ENCODE measurements around the gene CTU2.

Gene CTU2

DNA sequence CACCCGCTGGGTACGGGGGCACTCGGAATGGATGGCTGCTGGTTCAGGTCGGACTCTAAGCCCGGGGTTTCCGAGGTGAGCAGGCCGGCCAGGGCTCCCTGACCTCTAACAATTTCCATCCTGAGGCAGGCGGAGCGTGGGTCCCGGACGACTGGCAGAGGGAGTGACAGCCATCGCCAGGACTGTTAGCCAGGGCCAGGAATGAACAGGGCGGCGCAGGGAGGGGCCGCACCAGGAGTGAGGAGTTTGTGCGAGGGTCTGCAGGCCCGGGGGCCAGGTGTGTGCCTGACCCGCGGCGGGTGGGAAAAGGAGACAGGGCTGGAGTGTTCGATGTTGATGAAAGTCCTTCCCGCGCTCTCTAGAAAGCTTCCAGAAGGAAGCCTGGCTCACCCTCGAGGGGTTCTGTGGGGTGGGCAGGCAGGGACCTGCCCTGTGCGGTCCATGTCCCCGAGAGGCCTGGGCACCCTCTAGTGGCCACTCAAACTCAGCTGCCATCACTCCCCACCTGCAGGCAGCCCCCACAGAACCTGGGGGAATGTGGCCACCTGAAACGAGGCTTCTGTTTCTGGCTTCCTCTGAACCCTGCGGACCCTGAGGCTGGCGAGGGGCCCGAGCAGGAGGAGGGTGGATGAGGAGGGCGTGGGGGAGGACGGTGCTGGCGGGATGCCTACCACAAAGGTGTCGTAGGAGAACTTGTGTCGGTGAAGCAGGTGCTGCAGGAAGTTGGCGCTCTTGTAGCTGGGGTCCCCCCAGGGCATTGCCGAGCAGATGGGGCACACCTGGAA lies 8.3 kb upstream of the CTU2 start:
- no peak for DNase-seq

DNA sequence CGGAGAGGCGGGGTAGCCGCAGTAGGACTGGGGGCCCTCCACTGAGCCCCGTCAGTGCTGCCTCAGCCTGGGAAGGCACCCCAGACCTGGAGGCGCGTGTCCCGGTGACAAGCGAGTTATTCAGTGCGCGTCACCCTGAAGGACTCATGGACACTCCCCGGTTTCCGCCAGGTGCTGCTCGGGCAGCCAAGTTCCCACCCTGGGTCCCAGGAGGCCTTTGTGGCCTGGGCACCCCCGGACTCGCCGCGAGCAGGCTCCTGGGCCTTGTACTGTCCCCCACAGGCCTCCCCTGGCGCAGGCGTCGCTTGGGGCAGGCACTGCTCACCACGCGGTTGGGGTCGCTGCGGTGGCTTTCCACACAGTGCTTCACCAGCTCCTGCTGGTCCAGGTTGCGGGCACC lies 7.7 kb upstream of the CTU2 start:
- no peak for DNase-seq

DNA sequence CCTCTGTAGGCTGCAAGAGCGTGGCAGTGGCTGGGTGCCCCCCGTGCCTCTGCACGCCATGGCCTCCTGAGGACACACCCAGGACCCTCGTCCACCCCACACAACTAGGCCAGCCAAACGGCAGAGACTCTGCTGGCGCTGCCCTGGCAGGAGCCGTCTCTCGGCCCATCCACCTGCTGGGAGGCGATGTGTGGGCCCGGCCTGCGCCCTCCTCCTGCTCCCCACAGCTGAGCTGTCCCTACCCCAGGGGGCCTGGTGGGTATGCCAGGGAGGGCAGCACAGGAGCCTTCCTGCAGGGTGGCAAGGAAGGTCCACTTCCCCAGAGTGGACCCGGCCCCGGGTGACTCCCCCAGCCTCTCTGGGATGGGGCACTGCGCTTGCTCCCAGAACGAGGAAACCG lies 7.1 kb upstream of the CTU2 start:
- no peak for DNase-seq

DNA sequence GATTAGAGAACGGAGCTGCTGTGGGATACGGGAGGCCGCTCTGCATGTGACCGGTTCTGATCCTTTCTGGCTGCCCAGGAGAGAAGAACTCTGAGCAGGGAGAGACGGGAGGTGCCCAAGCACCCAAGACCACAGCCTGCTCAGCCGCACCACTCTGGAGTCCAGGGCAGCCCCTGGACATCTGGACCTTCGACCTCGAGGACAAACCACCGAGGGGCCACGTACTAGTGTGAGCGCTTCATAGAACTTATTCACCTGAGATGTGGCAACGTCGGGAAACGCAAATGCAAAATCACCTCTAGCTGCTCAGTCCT lies 6.0 kb upstream of the CTU2 start:
- DNase-seq: no peak

DNA sequence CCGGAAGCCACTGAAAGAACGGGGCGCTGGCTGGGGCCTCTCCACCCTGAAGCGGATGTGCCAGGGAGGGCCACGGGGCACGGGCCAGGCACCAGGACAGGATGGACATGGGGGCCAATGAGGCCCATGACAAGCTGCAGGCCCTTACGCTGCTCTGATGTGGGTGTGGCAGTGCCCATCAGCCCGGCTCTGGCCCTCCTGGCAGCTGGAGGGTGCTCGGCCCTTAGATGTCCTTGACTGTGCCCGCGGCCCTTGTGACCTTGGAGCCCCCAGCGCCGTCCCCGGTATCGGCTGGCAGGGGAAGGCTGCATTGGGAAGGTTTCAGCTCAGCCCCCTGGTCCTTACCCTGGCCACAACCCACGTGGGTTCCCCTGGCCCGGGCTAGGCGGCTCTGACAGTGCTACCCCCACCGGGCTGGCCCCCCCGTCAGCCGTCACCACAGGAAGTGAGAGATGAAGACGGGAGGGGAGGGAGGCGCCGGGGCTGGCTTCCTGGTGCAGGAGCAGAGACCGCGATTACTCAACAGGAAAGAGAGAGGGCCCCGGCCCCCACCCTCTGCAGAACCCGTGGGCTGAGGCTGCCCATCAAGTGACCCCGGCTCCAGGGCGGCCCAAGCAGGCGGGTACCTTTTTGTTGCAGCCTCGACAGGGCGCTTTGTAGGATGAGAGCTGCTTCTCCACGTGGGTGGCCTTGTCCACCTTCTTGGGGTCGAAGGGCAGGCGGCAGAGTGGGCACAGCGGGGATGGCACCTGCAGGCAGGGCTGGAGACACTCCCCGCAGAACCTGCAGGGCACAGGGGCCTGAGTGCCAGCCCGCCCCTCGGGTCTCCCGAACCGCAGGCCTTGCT lies 5.4 kb upstream of the CTU2 start:
- DNase-seq: no peak

DNA sequence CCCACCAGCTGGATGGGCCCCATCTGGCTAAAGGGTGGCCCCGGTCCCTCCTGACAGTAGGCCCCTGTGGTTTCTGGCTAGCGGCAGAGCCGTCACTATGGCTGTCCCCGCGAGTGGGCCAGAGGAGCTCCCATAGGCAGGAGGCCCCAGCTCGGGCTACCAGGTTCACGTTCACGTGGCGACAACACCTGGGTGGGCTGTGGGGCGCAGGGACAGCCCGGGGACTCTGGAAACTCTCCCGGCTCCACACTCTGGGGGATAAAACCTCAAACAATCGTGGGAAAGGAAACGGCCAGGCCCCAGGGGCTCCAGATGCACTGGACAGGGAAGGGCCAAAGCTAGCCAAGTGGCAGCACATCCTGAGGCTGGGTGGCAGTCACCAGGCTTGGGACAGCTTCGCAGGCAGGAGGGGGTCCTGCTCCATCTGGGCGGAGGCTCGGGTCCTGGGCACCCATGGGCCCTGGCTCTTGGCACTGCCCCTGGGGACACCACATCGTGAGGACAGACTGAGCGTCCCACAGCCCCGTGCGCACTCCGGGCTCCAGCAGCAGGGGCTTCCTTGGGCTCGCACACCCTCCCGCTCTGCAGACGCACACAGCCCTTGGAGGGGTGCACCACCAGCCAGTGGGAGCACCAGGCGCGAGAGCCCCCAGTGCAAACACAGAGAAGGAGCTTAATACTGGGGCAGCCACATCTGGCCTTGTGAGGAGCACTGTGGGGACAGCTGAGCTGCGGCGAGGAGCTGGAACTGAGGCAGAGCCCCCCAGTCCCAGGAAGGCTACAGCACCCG lies 4.5 kb upstream of the CTU2 start:
- DNase-seq: no peak

DNA sequence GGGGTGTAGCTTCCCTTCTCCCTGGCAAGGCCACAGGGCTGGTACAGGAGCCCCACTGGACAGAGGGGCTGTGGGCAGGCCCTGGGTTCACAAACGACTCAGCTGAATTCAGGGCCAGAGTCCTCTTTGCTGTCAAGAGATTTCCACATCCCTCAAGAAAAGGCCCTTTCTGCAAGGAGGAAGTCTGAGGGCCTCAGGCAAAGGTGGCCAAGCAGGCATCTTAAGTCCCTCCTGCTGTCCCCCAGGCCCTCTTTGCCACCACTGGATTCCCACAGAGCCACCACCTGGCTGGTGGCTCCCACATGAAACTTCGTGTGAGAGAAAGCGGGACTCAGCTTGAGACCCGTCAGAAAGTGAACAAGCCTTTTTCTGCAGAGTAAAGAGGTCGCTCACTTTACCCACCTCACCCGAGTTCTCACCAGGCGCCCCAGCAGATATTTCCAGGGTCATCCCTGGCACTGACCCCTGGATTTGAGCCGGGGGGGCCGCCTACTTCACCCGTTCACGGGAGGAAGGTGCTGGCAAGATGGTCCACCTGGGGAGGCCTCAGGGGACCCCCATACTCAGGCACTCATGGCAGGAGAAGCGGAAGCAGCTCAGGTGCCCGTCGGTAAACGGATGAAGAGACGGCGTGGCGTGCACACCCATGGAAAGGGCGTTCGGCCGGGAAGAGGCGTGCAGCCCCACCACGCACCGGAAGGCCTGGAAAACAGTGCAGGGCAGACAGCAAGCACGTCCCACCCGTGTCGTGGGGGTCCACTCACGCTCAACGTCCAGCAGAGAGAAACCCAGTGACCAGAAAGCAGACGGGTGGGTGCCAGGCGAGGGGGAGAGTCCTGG lies 3.7 kb upstream of the CTU2 start:
- DNase-seq: no peak

DNA sequence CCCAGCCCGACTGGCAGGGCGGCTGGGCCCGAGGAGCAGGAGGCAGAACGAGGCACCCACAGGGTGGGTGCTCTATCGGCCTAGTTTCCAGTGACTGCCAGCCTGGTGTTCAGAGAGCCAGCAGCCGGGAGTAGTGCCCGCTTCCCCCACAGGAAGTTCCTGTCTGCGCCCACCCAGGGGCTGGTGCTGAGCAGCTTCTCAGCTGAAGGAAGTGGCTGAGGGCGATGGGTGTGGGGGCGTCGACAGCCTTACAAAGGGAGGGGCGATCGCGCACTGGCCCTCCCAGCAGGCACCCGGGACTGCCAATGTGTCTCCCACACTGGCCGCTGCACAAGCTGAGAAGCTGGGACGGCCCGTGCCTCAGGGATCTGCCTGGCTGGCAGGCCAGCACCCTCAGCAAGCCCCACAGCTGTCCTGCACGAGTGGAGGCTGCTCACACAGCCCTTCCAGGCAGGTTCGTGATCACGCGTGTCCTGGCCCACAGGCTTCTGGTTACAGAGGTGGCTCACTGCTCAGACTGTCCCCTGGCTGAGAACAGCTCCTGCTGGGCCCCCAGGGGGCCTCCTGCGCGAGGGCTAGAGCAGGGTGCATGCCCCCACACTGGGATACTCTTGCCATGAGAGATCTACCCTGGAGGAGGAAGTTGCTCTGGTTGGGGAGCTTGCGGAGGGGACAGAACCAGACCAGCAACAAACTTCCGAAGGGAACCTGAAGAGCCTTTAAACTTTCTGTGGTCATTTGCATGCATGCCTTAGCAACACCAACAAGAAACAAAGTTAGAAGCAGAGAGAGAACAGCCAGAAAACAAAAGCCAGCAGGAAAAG lies 2.6 kb upstream of the CTU2 start:
- DNase-seq: no peak

DNA sequence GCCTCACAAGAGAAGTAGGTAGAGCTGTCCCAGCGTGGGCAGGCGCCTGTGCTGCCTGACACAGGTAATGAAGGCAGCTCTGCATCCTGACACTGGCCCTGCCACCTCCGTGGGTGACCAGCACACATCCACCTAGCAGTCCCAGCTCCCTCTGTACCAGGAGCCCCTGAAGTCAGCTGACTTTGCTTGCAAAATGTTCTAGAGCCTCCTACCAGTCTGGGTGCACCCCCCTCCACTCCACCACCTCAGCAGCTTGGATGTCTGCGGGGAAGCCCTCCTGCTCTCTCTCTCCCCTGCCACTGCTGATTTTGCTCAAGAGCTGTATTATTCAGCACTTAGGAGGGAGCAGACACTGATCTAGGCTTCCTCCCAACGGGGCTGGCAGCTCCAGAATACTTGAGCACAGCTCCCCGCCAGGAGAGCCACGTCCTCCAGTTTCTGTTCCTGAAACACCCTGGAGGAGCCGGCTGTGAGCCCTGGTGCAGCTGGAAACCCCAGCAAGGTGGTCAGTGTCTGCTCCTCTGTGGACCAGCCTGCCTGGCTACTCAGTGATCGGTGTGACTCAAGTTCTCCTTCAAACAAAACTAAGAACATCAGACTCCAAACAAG lies 1.1 kb upstream of the CTU2 start:
- DNase-seq: no peak

DNA sequence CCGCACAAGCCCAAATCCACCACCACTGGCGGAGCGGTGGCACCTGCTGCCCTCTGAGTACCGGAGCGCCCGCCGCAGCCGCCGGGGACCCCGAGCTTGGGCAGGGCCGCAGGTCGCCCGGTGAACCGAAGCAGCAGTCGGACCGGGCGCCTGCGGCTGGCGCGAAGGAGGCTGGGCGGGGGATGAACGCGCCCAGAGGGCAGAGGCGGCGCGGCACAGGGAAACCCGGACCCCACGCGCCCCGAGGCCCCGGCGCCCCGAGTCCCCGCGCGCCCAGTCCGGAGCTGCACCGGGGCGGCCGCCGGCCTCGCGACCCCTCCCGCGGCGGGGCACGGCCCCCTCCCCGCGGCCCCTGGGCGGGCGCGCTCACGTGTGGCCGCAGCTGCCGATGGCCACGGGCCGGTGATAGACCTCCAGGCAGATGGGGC lies 488 bp upstream of the CTU2 start:
- peak; percentile 34 for DNase-seq

DNA sequence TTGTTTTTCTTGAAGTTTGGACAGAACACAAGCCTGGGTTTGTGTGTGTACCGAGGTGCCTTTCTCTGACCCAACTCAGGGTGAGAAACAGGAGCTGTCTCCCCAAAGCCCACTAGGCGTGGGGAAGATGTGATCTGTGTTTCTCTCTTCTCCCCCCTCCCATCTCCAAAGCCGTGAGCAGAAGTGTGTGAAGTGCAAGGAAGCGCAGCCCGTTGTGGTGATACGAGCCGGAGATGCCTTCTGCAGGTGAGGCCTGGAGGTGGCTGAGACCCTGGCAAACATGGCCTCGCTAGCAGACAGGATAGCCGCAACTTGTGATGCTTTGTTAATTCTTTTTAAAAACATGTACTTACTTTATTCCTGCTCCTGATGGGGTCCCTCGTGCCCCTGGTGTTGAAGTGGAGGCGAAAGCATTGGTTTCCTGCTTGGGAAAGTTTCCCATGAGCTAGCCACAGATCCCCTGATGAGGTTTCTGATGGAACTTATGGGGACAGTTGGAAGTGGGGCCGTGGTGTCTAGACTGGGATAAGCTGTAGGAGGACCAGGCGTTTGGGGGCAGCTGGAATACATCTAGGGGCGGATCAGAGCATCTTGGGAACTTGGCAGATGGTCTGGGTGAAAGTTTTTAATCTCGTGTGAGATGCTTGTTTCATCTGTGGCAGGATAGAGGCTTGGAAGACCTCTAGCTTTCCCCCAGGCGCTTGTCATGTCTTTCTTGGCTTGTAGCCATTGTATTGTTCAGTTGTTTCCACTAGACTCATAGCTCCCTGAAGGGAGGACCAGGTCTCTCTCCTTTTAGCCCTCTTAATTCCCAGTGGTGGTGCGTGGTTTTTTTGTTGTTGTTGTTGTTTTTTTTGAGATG lies 893 bp downstream of the CTU2 start:
- DNase-seq: no peak

DNA sequence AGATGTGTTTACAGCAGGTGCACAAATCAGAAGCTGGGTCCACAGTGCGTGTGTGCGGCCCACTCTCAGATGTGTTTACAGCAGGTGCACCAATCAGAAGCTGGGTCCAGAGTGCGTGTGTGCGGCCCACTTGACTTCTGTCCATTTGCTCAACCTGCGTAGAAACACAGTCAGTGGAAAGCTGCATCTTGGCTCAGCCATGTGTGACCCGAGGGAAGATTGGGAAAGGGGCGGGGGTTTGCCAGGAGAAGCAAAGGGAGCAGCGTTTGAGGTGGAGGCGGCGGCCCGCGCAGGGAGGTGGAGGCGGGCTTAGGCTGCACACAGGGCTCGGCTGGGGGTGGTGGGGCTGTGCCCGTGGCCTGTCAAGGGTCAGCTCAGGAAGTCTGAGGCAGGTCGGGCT lies 4.3 kb downstream of the CTU2 start:
- DNase-seq: no peak

DNA sequence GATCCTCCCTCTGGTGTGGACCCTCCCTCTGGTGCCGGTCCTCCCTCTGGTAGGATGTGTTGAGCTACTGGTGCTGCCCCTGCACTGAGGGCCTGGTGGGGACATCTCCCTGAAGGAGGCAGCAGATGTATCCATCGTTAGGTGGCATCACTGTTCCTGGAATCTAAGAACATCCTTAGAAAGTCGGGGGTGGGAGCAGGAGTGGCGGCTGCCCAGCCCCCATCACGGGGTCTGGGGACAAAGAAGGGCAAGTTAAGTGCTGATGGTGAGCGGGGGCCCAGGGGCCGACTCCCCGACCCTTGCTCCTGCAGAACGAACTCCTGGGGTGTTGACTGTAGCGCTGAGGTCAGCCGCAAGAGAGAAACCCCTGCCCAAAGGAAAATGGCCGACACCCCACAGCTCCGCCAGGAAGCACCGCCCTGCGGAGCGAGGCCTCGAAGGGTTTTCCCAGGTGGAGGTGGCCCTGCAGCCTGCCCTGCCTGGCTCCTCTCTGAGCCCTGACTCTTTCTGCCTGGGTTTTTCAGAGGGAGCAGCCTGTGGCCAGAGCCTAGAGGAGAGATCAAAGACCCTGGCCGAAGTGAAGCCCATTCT lies 5.5 kb downstream of the CTU2 start:
- DNase-seq: no peak

DNA sequence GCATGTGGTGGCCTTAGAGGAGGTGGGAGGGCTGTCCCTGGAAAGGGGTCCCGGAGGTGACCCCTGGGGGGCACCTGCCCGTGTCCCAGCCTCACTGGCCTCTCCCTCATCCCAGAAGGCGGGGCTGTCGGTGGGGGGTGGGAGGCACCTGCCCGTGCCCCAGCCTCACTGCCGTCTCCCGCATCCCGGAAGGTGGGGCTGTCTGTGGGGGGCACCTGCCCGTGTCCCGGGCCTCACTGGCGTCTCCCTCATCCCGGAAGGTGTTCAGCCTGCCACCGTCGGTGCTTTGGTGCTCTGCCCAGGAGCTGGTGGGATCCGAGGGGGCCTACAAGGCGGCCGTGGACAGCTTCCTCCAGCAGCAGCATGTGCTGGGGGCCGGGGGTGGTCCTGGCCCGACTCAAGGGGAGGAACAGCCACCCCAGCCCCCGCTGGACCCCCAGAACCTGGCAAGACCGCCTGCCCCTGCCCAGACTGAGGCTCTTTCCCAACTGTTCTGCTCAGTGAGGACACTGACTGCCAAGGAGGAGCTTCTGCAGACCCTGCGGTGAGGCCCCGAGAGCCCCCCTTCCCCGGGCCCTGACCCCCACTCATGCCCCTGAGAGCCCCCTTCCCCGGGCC lies 6.2 kb downstream of the CTU2 start:
- DNase-seq: no peak

DNA sequence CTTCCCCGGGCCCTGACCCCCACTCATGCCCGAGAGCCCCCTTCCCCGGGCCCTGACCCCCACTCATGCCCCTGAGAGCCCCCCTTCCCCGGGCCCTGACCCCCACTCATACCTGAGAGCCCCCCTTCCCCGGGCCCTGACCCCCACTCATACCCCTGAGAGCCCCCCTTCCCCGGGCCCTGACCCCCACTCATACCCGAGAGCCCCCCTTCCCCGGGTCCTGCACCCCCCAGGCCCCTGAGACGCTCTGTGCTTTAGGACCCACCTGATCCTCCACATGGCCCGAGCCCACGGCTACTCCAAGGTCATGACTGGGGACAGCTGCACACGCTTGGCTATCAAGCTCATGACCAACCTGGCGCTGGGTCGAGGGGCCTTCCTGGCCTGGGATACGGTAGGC lies 6.8 kb downstream of the CTU2 start:
- no peak for DNase-seq

DNA sequence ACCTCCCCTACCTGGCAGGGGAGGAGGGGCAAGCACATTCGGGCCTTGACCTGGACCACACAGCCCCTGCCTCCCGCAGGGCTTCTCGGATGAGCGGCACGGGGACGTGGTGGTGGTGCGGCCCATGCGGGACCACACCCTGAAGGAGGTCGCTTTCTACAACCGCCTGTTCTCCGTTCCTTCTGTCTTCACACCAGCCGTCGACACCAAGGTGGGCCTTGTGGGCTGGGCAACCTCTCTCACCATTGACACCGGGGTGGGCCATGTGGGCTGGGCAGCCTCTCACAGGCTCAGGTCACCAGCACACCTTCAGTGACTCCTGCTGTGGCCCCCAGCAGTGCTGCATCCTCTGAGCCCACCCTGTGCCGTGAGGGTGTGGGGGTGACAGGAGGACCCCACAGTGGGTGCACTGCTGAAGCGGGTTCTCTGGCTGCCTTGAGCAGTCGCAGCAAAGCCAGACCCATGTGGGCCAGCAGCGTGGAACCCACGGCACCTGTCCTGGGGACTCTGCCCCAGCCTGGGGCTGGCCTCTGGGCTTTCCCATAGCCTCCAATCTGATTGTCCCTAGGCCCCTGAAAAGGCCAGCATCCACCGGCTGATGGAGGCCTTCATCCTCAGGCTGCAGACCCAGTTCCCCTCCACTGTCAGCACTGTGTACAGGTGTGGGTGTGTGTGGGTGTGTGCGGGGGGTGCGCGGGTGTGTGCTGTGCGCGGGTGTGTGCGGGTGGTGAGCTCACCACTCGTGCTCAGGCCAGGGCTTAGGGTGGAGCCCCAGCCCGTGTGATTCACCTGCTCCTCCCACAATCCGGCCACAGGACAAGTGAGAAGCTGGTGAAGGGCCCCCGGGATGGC lies 7.5 kb downstream of the CTU2 start:
- no peak for DNase-seq

DNA sequence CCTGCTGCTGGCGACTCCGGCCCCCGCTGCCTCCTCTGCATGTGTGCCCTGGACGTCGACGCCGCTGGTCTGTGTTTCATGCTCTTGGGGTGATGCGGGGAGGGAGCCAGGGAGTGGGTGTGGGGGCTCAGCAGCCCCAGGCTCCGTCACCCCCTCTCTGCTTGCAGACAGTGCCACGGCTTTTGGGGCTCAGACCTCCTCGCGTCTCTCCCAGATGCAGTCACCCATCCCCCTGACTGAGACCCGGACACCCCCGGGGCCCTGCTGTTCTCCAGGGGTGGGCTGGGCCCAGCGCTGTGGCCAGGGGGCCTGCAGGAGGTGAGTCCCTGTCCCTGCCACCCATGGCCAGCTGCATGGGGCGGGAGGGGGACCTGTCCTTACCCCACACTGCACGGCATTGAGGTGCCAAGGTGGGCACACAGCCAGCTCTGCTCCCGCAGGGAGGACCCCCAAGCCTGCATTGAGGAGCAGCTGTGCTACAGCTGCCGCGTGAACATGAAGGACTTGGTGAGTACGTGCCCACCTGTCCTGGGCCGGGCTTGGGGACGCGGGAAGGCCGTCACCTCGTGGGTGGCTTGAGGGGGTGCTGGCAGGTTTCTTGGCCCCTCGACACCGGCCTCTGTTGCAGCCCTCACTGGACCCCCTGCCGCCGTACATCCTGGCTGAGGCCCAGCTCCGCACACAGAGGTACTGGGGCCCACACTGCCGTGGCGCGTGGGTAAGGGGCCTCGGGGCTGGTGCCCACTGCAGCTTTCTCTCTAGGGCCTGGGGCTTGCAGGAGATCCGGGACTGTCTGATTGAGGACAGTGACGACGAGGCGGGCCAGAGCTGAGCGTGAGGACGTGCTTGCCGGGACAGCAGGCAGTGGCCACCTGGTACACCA lies 8.4 kb downstream of the CTU2 start:
- DNase-seq: no peak

Measured in retina (tissue), 1 donor.